Neutrophil (primary cell): Measurements from ENCODE around the gene SLAMF9.

Experiments used
- H3K27ac ChIP-seq: fragments of 200-600 bp; sonication (generic); 2 replicates; pipeline ENCODE4 v1.5.1; 2016; ENCODE audit warnings: mild to moderate bottlenecking, moderate library complexity
- H3K27me3 ChIP-seq: fragments of 200-600 bp; sonication (generic); 2 replicates; pipeline ENCODE4 v1.6.0; 2016; ENCODE audit warnings: mild to moderate bottlenecking
- H3K36me3 ChIP-seq: fragments of 200-600 bp; sonication (generic); 2 replicates; pipeline ENCODE4 v1.5.1; 2017
- H3K4me1 ChIP-seq, 2 experiments: fragments of 200-600 bp in 1 of 2; sonication (generic) in 1 of 2; 1 replicate in 1 of 2; 2 replicates in 1 of 2; pipeline versions ENCODE4 v1.5.1 to v1.6.1; 2013 to 2016; ENCODE audit warnings: low read depth in 1 of 2, low read length in 1 of 2, mild to moderate bottlenecking in 1 of 2, moderate library complexity in 1 of 2; ENCODE audit not compliant: control insufficient read depth in 1 of 2, insufficient read depth in 1 of 2
- H3K4me3 ChIP-seq, 2 experiments: fragments of 200-600 bp in 1 of 2; sonication (generic) in 1 of 2; 1 replicate in 1 of 2; 2 replicates in 1 of 2; pipeline ENCODE4 v1.5.1; 2013 to 2016; ENCODE audit warnings: low read depth in 1 of 2, low read length in 1 of 2, mild to moderate bottlenecking in 1 of 2, moderate library complexity in 1 of 2
- H3K9me3 ChIP-seq: fragments of 200-600 bp; sonication (generic); 2 replicates; pipeline ENCODE4 v1.5.1; 2016
- CTCF ChIP-seq: fragments of 200-600 bp; sonication (generic); IDR thresholded peaks from 2 replicates; pipeline ENCODE4 v1.5.1; 2016; ENCODE audit warnings: antibody characterized with exemption

SLAMF9 gene

DNA sequence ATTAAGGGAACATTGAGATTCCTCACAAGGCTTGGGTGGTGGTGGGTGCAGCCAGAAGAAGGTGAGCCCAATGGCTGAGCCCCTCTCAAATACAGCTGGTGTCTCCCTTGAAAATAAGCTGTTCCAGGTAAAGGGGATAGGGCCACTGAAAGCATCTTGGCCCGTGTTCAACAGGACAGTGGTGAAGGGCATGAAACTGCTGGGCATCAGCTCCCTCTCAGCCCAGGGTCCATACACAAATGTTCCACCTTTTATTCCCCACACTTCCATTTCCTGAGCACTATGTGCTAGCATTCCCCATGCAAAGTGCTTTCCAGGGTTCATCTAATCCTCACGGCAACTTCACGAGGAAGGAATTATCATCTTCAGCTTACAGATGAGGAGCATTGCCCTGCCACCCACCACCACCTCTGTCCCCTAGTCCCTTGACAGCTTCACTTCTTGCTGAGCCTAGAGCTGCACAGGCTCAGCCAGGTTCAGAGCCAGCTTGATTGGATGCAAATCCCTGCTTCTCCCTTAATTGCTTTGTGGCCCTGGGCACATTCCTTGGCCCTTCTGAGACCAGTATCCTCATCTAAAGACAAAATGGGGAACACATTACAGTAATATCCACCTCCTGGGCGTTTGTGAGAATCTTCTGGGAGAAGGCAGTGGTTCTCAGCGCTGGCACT lies 38.3 kb downstream of the SLAMF9 start:
- H3K9me3 ChIP-seq = no peaks in the 10 kb centered on the region
- TF ChIP-seq CTCF = no peak
- H3K27me3 ChIP-seq = no peaks in the 10 kb centered on the region
- peaks cover 33 to 59% of the 10 kb centered on the region in 2 experiments for H3K4me1 ChIP-seq
- H3K27ac ChIP-seq = peak overlapping the region; percentile 65
- H3K4me3 ChIP-seq = no peak overlapping the region
- peaks cover 70% of the 10 kb centered on the region for H3K36me3 ChIP-seq

DNA sequence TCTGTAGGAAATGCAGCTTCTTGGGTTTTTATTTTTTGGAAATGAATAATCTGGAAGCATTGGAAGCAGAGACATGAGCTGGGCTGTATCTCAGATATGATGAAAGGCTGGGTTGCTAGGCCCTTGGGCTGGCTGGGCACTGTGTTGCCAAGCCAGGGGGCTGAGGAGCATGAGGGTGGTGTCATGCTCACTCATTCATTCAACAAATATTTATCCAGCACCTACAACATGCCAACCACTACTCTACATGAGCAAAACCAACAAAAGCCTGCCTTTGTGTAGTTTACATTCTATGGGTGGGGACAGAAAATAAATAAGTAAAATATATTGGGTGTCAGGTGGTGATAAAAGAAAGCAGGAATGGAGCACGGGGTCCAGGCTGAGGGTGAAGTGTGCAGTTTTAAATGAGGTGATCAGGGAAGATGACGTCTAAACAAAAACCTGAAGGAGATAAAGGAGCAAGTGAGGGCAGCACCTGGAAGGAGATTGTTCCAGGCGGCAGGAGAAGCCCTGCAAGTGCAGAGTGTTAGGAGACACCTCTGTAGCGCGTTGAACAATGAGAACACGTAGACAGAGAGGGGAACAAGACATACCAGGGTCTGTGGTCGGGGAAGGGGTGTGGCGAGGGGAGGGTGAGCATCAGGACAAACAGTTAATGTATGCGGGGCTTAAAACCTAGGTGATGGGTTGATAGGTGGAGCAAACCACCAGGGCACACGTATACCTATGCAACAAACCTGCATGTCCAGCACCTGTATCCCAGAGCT lies 39.6 kb downstream of the SLAMF9 start:
- H3K9me3 ChIP-seq = no peaks in the 10 kb centered on the region
- no peak overlapping the region for H3K4me3 ChIP-seq
- no peaks in the 10 kb centered on the region for H3K27me3 ChIP-seq
- H3K4me1 ChIP-seq = peaks cover 34 to 59% of the 10 kb centered on the region in 2 experiments
- H3K27ac ChIP-seq = peak overlapping the region; percentile 97
- H3K36me3 ChIP-seq = peaks cover 57% of the 10 kb centered on the region
- no peak for TF ChIP-seq CTCF

GRCh38 chr1:159913451-159914192 lies 40.4 kb downstream of the SLAMF9 start:
- H3K36me3 ChIP-seq = peaks cover 49% of the 10 kb centered on the region
- H3K4me1 ChIP-seq = peaks cover 40 to 59% of the 10 kb centered on the region in 2 experiments
- no peaks in the 10 kb centered on the region for H3K9me3 ChIP-seq
- no peaks in the 10 kb centered on the region for H3K27me3 ChIP-seq
- no peak for TF ChIP-seq CTCF
- H3K4me3 ChIP-seq = no peak overlapping the region
- peak overlapping the region; percentile 97 for H3K27ac ChIP-seq

DNA sequence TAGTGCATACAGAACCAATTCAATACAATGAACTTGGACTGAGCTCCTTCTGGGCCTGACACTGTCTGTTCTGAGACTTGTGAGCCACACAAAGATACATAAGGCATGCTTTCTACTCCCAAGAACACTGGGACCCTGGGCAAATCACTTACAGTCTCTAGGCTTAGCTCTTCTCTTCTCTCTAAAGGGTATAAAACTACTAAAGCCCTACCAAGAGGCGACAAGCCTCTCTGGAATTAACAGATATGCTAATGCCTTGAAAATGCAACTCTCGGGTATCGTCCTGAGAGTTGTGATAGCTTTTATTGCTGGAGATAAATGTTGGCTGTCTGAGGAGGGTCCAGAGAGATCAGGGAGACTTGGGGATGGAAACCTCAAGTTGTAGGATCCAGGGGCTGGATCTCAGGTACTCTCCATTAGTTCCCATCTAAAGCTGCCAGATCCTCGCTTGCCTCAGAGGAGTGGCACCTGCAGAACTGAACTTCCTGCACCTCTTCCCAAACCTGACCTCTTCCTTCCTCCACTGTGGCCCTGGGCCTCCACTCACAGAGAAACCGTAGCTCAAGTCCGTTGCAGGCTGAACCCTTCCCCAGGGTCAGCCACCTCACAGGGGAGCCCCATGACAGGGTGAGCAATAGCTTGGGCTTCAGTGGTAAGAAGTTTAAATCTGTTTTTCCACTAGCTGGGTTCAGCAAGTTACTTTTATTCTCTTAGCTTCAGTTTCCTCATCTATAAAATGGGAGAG lies 42.5 kb downstream of the SLAMF9 start:
- TF ChIP-seq CTCF = no peak
- Histone ChIP-seq H3K36me3 (peaks cover 28% of the 10 kb centered on the region), H3K27ac (peak overlapping the region; percentile 97), H3K27me3 (no peaks in the 10 kb centered on the region), H3K9me3 (no peaks in the 10 kb centered on the region), H3K4me1 (peaks cover 40 to 49% of the 10 kb centered on the region in 2 experiments), H3K4me3 (peak overlapping the region; percentile 34 to 40)
